Choroid plexus epithelial cell (primary cell): Measurements from ENCODE around the gene PNPLA7.

Experiments
- DNase-seq: peaks from one replicate; pipeline ENCODE4 v3.0.0-alpha.2; 2010; ENCODE audit warnings: low read depth
- H3K4me3 ChIP-seq: 2 replicates; pipeline ENCODE4 v1.5.1; 2011; ENCODE audit warnings: low read depth, mild to moderate bottlenecking, control low read depth, low read length, moderate library complexity
- CTCF ChIP-seq: conservative IDR thresholded peaks from 2 replicates; pipeline ENCODE4 v1.5.1; 2011; ENCODE audit warnings: low read depth, mild to moderate bottlenecking, control low read depth, inconsistent platforms, low read length, moderate library complexity

PNPLA7 gene

GRCh38 chr9:137547687-137548543 lies 2.3 kb downstream of the PNPLA7 start:
- no peak for DNase-seq
- no peak overlapping the region for H3K4me3 ChIP-seq
- TF ChIP-seq CTCF, result no peak

- no peak for TF ChIP-seq CTCF
- no peak overlapping the region for H3K4me3 ChIP-seq
- DNase-seq, result peak; percentile 73
Observed at GRCh38 chr9:137545123-137545522, 5.1 kb downstream of the PNPLA7 start.

- DNase-seq, result peak; percentile 62
- no peak for TF ChIP-seq CTCF
- H3K4me3 ChIP-seq, result no peak overlapping the region
Observed at GRCh38 chr9:137544176-137544760, 5.9 kb downstream of the PNPLA7 start.

GRCh38 chr9:137543237-137543963 lies 6.8 kb downstream of the PNPLA7 start:
- DNase-seq, result no peak
- no peak overlapping the region for H3K4me3 ChIP-seq
- no peak for TF ChIP-seq CTCF

GRCh38 chr9:137542486-137542885 lies 7.7 kb downstream of the PNPLA7 start:
- TF ChIP-seq CTCF, result no peak
- DNase-seq, result no peak
- H3K4me3 ChIP-seq, result no peak overlapping the region

- no peak for DNase-seq
- no peak overlapping the region for H3K4me3 ChIP-seq
- TF ChIP-seq CTCF, result no peak
Observed at GRCh38 chr9:137540536-137540935, 9.7 kb downstream of the PNPLA7 start.
